Stimulated activated CD4-positive, alpha-beta T cell treated with anti-CD3 and anti-CD28 coated beads, TNF-alpha, amount 100 ng/mL, for 1 hour (primary cell): ENCODE results near the gene OR4F15.
"Not testable (repeated sequence)": the region's sequence is repeated elsewhere in the genome, so short reads cannot be mapped to it uniquely, and the experiment has no call there.

Source experiments
- DNase-seq, 3 donors: peaks; one replicate each; pipeline ENCODE4 v3.0.0-alpha.2; 2020; ENCODE audit warnings: low read depth in 3 of 3, low spot score in 1 of 3

OR4F15 gene, protein sequence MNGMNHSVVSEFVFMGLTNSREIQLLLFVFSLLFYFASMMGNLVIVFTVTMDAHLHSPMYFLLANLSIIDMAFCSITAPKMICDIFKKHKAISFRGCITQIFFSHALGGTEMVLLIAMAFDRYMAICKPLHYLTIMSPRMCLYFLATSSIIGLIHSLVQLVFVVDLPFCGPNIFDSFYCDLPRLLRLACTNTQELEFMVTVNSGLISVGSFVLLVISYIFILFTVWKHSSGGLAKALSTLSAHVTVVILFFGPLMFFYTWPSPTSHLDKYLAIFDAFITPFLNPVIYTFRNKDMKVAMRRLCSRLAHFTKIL

DNA sequence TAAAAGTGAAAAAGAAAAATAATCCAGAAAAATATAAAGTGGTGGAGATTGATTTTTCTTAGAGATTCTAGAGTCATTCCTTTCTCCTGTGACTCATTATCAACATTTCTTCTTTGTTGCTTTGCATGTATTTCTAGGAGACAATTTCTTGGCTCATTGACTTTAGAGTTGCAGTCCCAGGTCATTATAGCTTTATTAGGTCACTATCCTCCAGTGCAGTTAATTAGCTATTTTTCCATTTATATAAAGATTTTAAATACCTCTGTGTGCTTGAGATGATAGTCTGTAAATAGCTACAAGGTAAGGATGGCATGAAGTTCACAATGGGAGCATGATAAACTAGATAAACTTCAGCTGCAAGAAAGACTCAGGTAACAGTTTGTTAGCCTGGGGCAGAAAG, at the start of gene OR4F15:
Gene OR4F15, plus strand, starts transcription at position 301 of the 400 bp plus-strand sequence. CDS start 5,985 bp downstream, outside the sequence.
- DNase-seq = no peak

DNA sequence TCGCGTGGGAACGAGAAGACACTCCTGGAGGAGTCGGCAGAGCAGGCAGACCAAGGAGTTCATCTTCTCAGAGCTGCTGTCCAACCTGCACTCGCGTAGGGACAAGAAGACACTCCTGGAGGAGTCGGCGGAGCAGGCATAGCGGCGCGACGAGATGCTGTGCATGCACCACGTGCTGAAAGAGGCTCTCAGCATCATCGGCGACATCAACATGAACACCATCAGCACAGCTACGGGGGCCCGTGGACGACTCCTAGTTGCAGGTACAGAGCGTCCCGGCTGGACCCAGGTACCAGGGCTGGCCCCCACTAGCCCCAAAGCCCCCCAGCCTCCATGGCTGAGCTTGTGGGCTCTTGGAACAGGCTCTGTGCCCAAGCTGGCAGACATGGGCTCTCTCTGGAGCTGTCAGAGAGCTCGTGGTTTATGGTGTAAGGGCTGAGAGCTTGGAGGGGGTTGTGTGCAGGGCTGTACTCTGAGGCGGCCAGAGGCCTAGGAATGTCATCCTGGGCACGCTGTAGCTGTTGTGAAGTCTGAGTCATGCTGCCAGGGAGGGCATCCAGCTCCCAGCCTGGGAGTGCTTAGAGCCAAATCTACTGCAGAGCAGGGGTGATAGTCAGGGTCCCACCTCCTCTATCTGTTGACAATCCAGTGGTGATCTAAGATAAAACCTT, 47.2 kb upstream of the OR4F15 start:
- not testable (repeated sequence) for DNase-seq

DNA sequence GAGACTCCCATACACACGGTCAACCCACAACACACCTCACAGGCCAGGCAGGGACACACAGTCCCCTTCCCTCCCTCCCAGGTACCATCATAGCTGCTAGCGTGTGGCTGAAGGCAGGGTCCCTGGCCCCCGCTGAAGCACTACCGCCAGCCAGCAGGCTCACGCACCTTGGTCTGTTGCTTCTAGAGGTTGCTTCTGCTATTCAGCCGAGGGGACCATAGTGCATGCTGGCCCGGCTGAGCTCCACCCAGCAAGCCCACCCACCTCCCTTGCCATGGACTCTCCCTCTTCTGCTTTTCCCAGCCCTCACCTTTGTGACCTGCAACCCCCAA, 46.7 kb upstream of the OR4F15 start:
- not testable (repeated sequence) for DNase-seq

DNA sequence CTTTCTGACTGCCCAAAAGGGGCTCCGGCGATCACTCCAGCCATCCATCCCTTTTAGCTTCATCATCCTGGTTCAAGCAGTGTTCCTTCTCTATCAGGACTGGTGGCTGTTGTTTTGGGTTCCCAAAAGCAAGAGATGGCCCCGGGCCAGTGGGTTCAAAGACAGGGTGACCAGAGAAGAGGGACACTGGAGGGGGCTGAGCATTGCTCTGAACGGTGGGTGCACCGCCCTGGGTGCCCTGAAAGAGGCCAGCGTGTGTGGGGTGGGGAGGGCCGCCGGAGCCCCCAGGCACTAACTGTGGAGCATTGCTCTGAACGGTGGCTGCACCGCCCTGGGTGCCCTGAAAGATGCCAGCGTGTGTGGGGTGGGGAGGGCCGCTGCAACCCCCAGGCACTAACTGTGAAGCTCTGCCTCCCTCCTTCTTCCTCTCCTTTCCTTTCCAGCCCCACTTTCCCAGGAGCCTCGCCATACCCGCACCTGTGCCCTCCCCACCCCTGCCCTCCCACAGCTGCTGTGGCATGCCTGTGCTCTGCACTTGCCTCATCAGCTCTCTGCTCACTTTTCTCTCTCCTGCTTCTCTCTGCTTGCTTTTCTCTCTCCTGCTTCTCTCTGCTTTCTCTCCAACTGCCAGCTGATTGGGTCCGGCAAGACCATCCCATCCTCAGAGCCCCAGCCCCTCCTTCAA, 46.1 kb upstream of the OR4F15 start:
- DNase-seq = no peak

DNA sequence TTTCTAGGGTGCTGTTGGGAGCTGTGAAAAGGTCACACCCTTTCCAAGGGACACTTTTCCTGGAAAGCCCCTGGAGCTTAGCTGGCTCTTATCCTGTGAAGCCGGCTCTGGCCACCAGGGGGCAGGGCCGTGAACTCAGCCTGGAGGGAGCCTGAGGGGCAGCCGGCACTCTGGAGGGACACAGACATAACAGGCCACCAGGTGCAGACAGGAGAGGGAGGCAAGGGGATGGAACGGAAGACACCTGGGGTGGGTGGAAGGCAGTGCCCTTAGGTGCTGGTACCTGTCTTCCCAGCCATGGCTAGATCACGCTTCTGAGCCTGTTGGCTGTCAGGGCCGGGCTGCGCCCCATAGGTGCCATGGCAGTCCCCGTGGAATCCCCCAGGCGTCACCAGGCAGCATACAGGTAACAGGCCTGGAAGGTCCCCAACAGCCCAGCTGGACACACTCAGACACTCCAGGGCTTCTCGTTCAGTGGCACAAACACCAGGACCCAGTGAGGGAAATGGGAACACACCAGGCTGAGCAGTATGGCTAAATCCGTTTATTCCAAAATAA, 44.8 kb upstream of the OR4F15 start:
- not testable (repeated sequence) for DNase-seq

DNA sequence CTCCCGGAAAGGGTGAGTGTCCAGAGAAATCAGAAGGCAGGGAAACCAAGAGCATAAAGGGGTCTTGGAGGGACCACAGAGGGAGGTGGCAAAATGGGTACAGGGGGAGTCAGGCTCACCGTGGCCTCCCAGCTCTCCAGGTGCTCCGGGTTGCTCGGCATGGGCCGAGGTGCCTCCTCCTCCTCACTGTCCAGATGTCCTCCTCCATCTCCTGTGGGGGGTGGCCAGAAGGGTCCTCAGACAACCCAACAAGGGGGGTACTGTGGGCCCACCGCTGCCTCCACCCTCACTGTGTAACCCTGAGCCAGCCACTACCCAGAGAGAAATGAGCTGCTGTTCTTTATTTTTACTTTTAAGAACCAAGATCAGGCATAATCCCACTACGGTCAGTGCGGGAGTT, 39.1 kb upstream of the OR4F15 start:
- DNase-seq = no peak

DNA sequence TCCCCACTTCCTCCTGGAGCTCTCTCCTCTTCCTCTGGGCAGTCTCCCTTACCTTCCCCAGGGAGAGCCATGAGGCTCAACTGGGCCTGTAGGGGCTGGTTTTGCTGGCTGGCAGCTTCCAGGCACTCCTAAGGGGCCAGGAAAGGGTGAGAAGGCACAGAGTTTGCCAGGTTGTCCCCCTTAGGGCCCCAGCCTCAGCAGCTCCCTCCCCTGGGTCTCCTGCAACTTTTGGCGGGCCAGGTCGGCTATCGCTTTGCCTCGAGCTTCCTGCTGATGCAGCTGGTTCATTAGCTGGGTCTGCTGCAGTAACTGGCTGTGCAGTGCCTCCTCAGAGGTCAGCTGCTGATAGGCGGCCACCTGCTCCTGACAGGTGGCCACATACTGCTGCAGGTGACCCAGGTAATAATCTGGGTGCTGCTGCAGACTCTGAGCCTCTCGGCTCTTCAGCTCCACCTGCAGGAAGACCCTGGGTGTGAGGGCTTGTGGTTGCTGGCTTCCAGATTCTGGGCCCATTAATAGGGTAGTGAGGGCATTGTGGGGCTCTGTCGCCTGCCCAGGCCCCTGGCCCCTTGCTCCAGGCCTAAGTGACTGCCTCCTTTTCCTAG, 38.4 kb upstream of the OR4F15 start:
- no peak for DNase-seq

DNA sequence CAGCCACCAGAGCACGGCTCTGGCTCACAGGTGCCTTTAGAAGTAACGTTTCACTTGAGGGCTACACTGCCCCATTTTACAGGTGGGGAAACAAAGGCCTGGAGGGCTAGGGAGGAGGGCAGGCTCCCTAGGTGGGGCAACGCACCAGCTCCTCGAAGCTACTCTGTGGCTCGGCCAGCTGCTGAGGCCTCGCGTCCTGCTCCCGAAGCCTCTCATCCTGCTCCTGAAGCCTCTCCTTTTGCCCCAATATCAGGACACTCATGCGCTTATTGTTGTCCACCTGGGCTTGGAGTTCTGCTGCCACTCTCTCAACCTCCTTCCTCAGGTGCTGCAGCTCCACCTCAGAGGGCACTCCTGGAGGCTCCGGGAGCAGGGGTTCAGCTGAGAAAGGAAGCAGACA, 36.9 kb upstream of the OR4F15 start:
- DNase-seq = no peak

DNA sequence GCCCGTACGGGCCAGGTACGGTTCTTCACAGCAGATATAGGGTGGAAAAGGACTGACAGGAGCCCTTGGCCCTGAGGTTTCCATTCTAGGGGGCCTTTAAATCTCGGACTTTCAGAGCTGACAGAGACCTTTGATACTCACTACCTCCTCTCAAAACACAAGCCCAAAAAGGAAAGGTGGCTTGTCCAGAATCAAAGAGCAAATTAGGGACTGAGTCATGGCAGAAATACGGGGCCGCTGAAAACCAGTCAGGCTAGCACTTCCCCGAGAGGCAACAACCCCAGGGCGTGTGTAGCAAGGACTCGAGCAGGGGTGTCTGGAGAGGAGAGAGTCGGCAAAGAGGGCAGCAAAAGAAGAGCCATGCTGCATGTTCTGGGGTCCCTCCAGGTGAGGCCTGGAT, 33.4 kb upstream of the OR4F15 start:
- DNase-seq = not testable (repeated sequence)

DNA sequence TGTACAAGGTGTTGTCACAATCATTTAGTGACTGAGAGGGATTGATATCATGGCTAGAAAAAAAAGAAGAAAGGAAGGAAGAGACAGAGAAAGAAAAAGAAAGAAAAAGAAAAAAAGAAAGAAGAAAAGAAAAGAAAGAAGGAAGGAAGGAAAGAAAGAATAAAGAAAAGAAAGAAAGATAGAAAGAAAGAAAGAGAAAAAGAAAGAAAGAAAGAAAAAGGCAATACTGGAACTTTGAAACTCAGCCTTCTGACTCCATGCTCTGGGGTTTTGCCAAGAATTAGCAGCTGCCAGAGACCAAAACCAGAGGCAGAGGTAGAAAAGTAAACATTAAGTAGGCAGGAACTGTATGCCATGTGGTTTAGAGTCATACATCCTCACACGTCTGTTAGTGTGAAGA, 31.8 kb upstream of the OR4F15 start:
- not testable (repeated sequence) for DNase-seq

DNA sequence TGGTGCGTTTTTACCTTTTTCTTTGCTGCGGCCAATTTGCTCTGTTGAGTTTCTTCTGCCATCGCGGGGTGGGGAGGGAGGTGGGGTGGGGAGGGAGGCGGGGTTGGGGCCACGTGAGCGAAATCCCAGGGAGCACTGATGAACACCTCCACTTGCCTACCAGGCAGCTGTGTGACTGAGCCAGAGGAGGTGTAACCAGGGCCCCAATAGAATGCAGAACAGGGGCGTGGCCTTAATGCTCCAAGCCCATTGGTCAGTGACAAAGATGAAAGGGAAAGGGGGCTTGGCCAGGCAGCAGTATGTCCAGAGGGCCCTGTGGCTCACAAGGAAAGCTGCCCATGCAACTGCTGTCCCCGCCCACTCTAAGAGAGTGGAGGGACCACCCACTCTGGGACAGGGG, 30.1 kb upstream of the OR4F15 start:
- no peak for DNase-seq

DNA sequence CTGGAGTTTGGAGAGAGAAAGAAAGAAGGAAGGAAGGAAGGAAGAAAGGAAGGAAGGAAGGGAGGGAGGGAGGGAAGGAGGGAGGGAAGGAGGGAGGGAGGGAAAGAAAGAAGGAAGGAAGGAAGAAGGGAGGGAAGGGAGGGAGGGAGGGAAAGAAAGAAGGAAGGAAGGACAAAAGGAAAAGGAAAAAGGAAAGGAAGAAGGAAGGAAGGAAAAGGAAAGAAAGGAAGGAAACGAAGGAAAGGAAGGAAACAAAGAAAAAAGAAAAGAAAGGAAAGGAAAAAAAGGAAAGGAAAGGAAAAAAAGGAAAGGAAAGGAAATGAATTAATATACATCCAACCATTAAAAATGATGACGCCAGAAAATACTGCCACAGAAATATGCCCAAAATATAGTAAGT, 27.4 kb upstream of the OR4F15 start:
- no peak for DNase-seq

DNA sequence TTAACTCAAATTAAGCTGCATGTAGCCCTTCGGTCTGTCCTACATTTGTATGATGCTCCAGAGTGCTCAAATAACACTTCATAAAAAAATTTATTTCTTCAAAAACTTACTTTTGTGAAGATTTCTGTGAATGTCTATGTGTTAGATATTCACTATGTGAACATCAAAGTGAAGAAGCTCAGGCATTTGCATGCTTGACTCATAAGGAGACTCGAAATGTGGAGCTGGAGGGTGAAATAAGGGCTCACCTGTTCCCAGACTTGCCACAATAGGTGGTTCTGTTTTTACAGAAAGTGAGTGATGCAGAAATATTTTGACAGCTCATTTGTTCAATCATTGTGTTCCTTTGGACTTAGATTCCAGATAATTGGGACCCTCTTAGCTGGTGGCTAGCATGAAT, 25.6 kb upstream of the OR4F15 start:
- not testable (repeated sequence) for DNase-seq

DNA sequence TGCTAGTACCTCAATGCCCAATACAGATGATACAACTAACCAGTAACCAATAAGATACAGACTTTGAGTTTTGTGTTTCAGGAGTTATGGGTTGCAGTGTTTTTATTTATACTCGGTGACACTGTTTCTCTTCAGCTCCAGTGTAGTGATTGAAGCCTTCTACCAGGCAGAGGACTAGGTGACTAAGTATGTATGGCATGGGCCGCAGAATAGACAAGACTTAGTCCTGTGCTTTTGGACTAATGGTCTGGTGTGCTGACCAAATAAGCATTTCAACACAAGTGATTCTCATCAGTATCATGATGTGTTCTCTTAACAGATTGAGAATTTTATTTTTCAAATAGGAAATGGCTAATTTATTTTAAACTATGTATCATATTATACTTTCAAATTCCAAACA, 24.0 kb upstream of the OR4F15 start:
- DNase-seq = not testable (repeated sequence)

DNA sequence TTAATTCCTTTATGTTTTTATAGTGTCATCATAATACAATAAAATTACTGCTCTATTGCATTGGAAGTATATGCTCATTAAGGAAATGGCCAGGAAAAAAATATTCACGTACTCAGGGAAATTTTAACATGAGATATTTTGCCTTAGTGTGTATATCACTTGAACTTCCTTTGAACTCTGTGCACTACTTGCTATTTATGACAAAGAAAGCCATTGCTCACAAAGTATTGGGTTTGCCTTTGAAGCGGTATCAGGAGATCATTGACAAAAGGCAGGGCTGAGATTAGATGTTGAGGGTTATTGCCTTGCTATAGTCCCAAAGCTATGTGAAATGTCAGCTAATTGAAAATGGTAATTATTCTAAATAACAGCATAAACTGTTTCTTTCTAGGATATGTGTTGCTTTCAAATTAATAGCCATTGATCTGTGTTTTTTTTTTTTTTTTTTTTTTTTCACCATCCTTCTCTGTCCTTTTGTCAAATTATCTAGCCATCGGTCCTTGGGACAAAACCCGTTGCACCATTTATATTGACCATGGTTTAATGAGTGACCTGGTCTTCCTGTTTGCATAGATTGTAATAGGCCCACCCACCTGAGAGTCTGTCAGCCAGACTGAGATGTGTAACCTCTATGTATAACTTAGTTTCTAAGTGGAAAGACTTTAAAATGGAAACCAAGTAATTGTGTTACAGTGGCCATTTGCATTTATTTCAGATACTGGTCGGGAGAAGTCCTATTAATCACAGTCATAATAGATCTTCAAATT, 23.3 kb upstream of the OR4F15 start:
- not testable (repeated sequence) for DNase-seq

DNA sequence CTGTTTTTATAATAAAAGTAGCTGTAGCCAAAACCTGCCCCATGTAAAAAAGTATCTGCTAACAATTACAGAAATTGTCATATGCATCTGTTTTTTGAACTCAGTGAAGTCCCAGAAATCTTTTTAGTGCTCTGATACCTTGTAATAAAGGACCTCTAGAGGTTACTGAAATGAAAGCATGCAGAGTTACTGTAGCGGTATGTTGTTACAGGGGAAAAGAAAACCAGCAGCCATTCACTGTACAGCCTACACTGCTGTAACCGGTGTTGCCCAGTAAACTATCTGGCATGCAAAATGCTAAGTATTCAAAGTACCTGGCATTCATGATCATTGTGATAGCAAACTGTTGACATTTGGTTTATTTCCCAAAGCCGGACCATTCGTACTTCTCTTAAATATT, 21.3 kb upstream of the OR4F15 start:
- not testable (repeated sequence) for DNase-seq

DNA sequence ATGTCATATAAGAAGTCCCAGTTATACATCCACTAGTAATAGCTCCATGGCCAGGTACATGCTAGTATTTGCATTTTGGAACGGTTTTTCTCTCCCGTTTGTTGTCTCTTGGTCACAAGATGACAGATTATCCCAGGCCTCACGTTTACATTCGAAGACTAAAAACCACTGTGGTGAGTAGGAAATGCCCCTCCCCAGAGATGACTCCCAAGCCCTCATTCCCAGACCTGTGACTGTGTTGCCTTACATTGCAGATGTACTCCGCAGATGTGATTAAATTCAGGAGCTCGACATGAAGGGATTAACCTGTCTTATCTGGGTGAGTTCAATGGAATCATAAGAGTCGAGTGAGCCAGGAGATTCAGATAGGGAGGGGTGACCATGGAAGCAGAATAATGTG, 18.0 kb upstream of the OR4F15 start:
- DNase-seq = not testable (repeated sequence)

DNA sequence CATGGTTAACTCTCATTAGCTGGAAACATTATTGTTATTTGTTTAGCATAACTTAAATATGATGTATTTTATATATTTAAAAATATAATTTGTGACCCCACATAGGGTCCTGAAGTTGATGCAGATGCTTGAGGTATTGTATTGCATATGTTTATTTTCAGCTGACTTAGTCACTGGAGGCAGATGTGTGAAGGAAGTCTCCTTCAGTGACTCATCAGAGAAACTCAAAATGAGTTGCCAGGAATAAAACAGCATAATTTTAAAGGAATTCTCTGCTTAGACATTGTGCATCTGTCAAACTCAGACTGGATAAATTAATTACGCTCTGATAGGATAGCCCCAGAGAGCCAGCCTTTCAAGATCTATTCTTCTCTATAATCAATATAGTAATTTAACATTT, 16.5 kb upstream of the OR4F15 start:
- DNase-seq = no peak

DNA sequence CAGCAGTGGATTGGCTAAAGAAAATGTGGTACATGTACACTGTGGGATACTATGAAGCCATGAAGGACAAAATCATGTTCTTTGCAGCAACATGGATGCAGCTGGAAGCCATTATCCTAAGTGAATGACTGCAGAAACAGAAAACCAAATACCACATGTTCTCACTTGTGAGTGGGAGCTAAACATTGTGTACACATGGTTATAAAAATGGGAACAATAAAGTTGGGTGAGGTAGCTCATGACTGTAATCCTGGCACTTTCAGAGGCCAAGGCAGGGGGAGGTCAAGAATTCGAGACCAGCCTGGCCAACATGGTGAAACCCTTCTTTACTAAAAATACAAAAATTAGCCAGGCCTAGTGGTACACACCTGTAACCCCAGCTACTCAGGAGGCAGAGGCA, 12.3 kb upstream of the OR4F15 start:
- no peak for DNase-seq

DNA sequence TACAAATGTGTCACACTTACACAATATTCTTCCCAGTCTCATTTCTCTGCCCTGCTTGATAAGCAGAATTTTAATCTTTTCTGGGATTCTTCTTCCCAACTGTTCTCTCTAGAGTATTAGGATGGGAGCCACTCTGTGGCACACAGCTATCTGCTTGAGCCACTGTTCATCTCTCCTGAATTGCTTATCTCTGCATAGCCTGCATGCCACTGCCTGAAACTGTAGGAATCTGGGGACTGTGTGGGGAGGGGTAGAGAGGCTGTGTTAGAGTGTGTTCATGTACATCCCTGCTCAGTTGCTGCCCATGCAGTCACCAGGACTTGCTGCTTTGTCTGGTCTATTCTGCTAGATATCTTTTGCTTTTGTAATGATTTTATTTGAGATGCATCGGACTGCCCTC, 11.0 kb upstream of the OR4F15 start:
- DNase-seq = no peak

DNA sequence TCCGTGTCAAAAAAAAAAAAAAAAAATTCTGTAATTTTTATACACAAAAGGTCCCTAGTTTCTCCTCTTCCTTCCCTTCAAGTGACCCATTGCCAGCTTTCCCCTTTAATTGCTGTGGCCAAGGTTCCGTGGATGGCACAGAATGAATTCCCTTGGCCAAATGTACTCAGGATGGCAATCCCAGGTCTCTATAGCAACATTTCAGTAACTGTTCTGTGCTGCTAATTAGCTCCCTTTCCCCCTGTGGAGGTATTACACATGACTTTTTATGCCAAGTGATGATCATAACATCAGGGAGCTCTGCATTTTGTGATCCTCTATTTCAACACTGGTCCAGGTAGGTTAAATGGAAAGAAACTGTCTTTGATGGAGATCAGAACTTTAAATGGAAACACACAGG, 8.8 kb upstream of the OR4F15 start, which contains the start of gene OR4F6:
Gene OR4F6, plus strand, starts transcription at position 301 of the 400 bp plus-strand sequence. CDS start 2,211 bp downstream, outside the sequence.
- DNase-seq = no peak
